G401 (cell line): Measurements from ENCODE around the gene ECPAS. TPM values are rescaled to one million over a fixed set of nuclear protein-coding genes. Genes with fewer than 3 reads are reported as not detected.
A peak's percentile ranks its signal among the peaks of the same experiment; 100 is the strongest.
"Not testable (repeated sequence)": the region's sequence is repeated elsewhere in the genome, so short reads cannot be mapped to it uniquely, and the experiment has no call there.

Experiments
- DNase-seq: peaks from one replicate; pipeline ENCODE4 v3.0.0-alpha.2; 2015; ENCODE audit warnings: low spot score
- in situ Hi-C: cut with HindIII; loops from 2 replicates; pipeline ENCODE4 v1.10.0; 2016; ENCODE audit warnings: low sequenced_read_pairs, mixed read lengths
- total RNA-seq: library from RNA; depleted of rRNA; stranded (reverse); fragments of >200 nt; shearing (Covaris generic); gene quantifications from 2 replicates; pipeline ENCODE4 v1.2.3, GENCODE V29; 2014; rRNA removed

ECPAS gene
- total RNA-seq: 52.1 and 55.9 TPM in 2 replicates

GRCh38 chr9:111483858-111484571 is at the start of gene ECPAS:
ECPAS (minus strand) TSS chr9:111484383; CDS start chr9:111472918, 11,465 bp downstream.
- DNase-seq: peak; percentile 60

GRCh38 chr9:111533099-111533790 is 49.1 kb upstream of the ECPAS start:
- DNase-seq: no peak
- in situ Hi-C loops: no loop called here

More at GRCh38 chr9:111483858-111484571, at the start of gene ECPAS:
- in situ Hi-C loops: no loop called here

- in situ Hi-C loops: no loop called here
- DNase-seq: no peak
Observed at GRCh38 chr9:111531716-111532115, 47.5 kb upstream of the ECPAS start.

- in situ Hi-C loops: no loop called here
- no peak for DNase-seq
Observed at GRCh38 chr9:111529787-111530186, 45.6 kb upstream of the ECPAS start.

- no peak for DNase-seq
- in situ Hi-C loops: no loop called here
Observed at GRCh38 chr9:111527347-111527746, 43.2 kb upstream of the ECPAS start.

GRCh38 chr9:111525056-111525977 is 41.1 kb upstream of the ECPAS start, which contains the start of gene ZNF483:
ZNF483 (plus strand) TSS chr9:111525179; CDS start chr9:111527396, 2,217 bp downstream.
- in situ Hi-C loops: no loop called here
- peak; percentile 93 for DNase-seq

- no peak for DNase-seq
- in situ Hi-C loops: no loop called here
Observed at GRCh38 chr9:111524731-111525055, 40.5 kb upstream of the ECPAS start.

- DNase-seq: no peak
- in situ Hi-C loops: no loop called here
Observed at GRCh38 chr9:111516061-111516465, 31.9 kb upstream of the ECPAS start.

- no peak for DNase-seq
- in situ Hi-C loops: no loop called here
Observed at GRCh38 chr9:111514967-111515366, 30.8 kb upstream of the ECPAS start.

- in situ Hi-C loops, DNase-seq: not testable (repeated sequence)
Observed at GRCh38 chr9:111511581-111511980, 27.4 kb upstream of the ECPAS start.

GRCh38 chr9:111502506-111502905 is 18.3 kb upstream of the ECPAS start:
- in situ Hi-C loops: no loop called here

GRCh38 chr9:111501648-111502047 is 17.5 kb upstream of the ECPAS start:
- in situ Hi-C loops: no loop called here
- DNase-seq: no peak

More at GRCh38 chr9:111502506-111502905, 18.3 kb upstream of the ECPAS start:
- no peak for DNase-seq

GRCh38 chr9:111501005-111501562 is 16.9 kb upstream of the ECPAS start:
- in situ Hi-C loops: no loop called here
- no peak for DNase-seq

- in situ Hi-C loops, DNase-seq: not testable (repeated sequence)
Observed at GRCh38 chr9:111497196-111497595, 13.0 kb upstream of the ECPAS start.

GRCh38 chr9:111484572-111484894 is 350 bp upstream of the ECPAS start:
- DNase-seq: no peak
- in situ Hi-C loops: no loop called here

GRCh38 chr9:111483439-111483857 is 735 bp downstream of the ECPAS start:
- peak; percentile 29 for DNase-seq
- in situ Hi-C loops: no loop called here

- in situ Hi-C loops: no loop called here
- DNase-seq: peak; percentile 70
Observed at GRCh38 chr9:111482694-111483438, 1.3 kb downstream of the ECPAS start.

GRCh38 chr9:111481885-111482636 is 2.1 kb downstream of the ECPAS start:
- in situ Hi-C loops: no loop called here
- DNase-seq: peak; percentile 22
